Stimulated activated CD4-positive, alpha-beta T cell treated with anti-CD3 and anti-CD28 coated beads, Interleukin-2, amount 100 ng/mL, for 48 hours (primary cell): ENCODE measurements around the gene FHAD1.
"Not testable (repeated sequence)": the region's sequence is repeated elsewhere in the genome, so short reads cannot be mapped to it uniquely, and the experiment has no call there.

Experiments used
- DNase-seq, 2 donors: peaks; one replicate each; pipeline ENCODE4 v3.0.0-alpha.2; 2020

Gene FHAD1

GRCh38 chr1:15279576-15280230 is 32.7 kb downstream of the FHAD1 start:
- no peak for DNase-seq

GRCh38 chr1:15280416-15280815 is 33.4 kb downstream of the FHAD1 start:
- no peak for DNase-seq

- DNase-seq = no peak
Measured at GRCh38 chr1:15282038-15282437, 35.0 kb downstream of the FHAD1 start.

GRCh38 chr1:15282810-15283474 is 35.9 kb downstream of the FHAD1 start:
- no peak for DNase-seq

GRCh38 chr1:15283526-15283925 is 36.5 kb downstream of the FHAD1 start:
- no peak for DNase-seq

GRCh38 chr1:15286452-15286851 is 39.4 kb downstream of the FHAD1 start:
- DNase-seq = no peak

GRCh38 chr1:15287035-15287979 is 40.3 kb downstream of the FHAD1 start:
- DNase-seq = no peak

GRCh38 chr1:15288173-15288926 is 41.3 kb downstream of the FHAD1 start:
- DNase-seq = no peak

GRCh38 chr1:15289251-15289651 is 42.2 kb downstream of the FHAD1 start:
- DNase-seq = no peak

- DNase-seq = no peak
Measured at GRCh38 chr1:15290382-15290781, 43.4 kb downstream of the FHAD1 start.

GRCh38 chr1:15295696-15296095 is 48.7 kb downstream of the FHAD1 start:
- DNase-seq = no peak

GRCh38 chr1:15296585-15297321 is 49.7 kb downstream of the FHAD1 start:
- DNase-seq = no peak

- not testable (repeated sequence) for DNase-seq
Measured at GRCh38 chr1:15297975-15298374, 51.0 kb downstream of the FHAD1 start.

- DNase-seq = no peak
Measured at GRCh38 chr1:15299179-15299578, 52.2 kb downstream of the FHAD1 start.

- no peak for DNase-seq
Measured at GRCh38 chr1:15299806-15300205, 52.8 kb downstream of the FHAD1 start.

GRCh38 chr1:15303935-15304334 is 56.9 kb downstream of the FHAD1 start:
- DNase-seq = no peak

- peak; percentile 76 to 79 for DNase-seq
Measured at GRCh38 chr1:15304708-15305467, 57.9 kb downstream of the FHAD1 start.

GRCh38 chr1:15305468-15305770 is 58.4 kb downstream of the FHAD1 start:
- no peak for DNase-seq

- DNase-seq = not testable (repeated sequence)
Measured at GRCh38 chr1:15306352-15306751, 59.3 kb downstream of the FHAD1 start.

- DNase-seq = no peak
Measured at GRCh38 chr1:15308135-15308534, 61.1 kb downstream of the FHAD1 start.

GRCh38 chr1:15308621-15309027 is 61.6 kb downstream of the FHAD1 start:
- DNase-seq = no peak

- DNase-seq = no peak
Measured at GRCh38 chr1:15309687-15310086, 62.7 kb downstream of the FHAD1 start.
